WERI-Rb-1 (cell line): ENCODE measurements around the gene AGO3.

Source experiments
- DNase-seq: peaks from one replicate; pipeline ENCODE4 v3.0.0-alpha.2; 2020
- H3K27ac ChIP-seq: fragments of 250-450 bp; sonication (Bioruptor Pico); 2 replicates; pipeline ENCODE4 v1.5.1; 2020; ENCODE audit warnings: mild to moderate bottlenecking, moderate library complexity
- H3K27me3 ChIP-seq: fragments of 250-450 bp; sonication (Bioruptor Pico); 2 replicates; pipeline ENCODE4 v1.5.1; 2021; ENCODE audit warnings: mild to moderate bottlenecking, low read depth, moderate library complexity; ENCODE audit not compliant: insufficient read depth, severe bottlenecking
- H3K36me3 ChIP-seq: fragments of 250-450 bp; sonication (Bioruptor Pico); 2 replicates; pipeline ENCODE4 v1.5.1; 2020; ENCODE audit warnings: mild to moderate bottlenecking, moderate library complexity
- H3K4me3 ChIP-seq: 2 replicates; pipeline ENCODE4 v1.5.1; 2011; ENCODE audit warnings: low read depth, mild to moderate bottlenecking, control low read depth, low read length
- H3K9me3 ChIP-seq: fragments of 250-450 bp; sonication (Bioruptor Pico); 2 replicates; pipeline ENCODE4 v1.5.1; 2021; ENCODE audit warnings: mild to moderate bottlenecking, moderate library complexity; ENCODE audit not compliant: severe bottlenecking
- CTCF ChIP-seq: IDR thresholded peaks from 2 replicates; pipeline ENCODE4 v1.5.1; 2011; ENCODE audit warnings: low read depth, mild to moderate bottlenecking, control low read depth, inconsistent platforms, low read length

The AGO3 gene

GRCh38 chr1:36108314-36108713 lies 177.4 kb downstream of the AGO3 start:
- Histone ChIP-seq H3K27ac (no peak overlapping the region), H3K36me3 (no peaks in the 10 kb centered on the region), H3K9me3 (no peaks in the 10 kb centered on the region), H3K4me3 (no peak overlapping the region), H3K27me3 (no peaks in the 10 kb centered on the region)
- no peak for TF ChIP-seq CTCF
- DNase-seq, result no peak

- H3K36me3 ChIP-seq, result no peaks in the 10 kb centered on the region
- no peak for TF ChIP-seq CTCF
- no peak for DNase-seq
- no peaks in the 10 kb centered on the region for H3K9me3 ChIP-seq
- H3K4me3 ChIP-seq, result no peak overlapping the region
- no peaks in the 10 kb centered on the region for H3K27me3 ChIP-seq
- no peak overlapping the region for H3K27ac ChIP-seq
Observed at GRCh38 chr1:36109041-36109679, 178.3 kb downstream of the AGO3 start.

GRCh38 chr1:36111151-36111550 lies 180.2 kb downstream of the AGO3 start:
- no peak for TF ChIP-seq CTCF
- no peak overlapping the region for H3K4me3 ChIP-seq
- no peak for DNase-seq
- no peak overlapping the region for H3K27ac ChIP-seq
- H3K27me3 ChIP-seq, result no peaks in the 10 kb centered on the region
- H3K9me3 ChIP-seq, result no peaks in the 10 kb centered on the region
- no peaks in the 10 kb centered on the region for H3K36me3 ChIP-seq

GRCh38 chr1:36112823-36113222 lies 181.9 kb downstream of the AGO3 start:
- Histone ChIP-seq H3K4me3 (no peak overlapping the region), H3K36me3 (no peaks in the 10 kb centered on the region), H3K27ac (no peak overlapping the region), H3K27me3 (no peaks in the 10 kb centered on the region), H3K9me3 (no peaks in the 10 kb centered on the region)
- no peak for DNase-seq
- no peak for TF ChIP-seq CTCF

- TF ChIP-seq CTCF, result no peak
- DNase-seq, result no peak
- H3K9me3 ChIP-seq, result no peaks in the 10 kb centered on the region
- H3K4me3 ChIP-seq, result no peak overlapping the region
- H3K27me3 ChIP-seq, result no peaks in the 10 kb centered on the region
- no peak overlapping the region for H3K27ac ChIP-seq
- no peaks in the 10 kb centered on the region for H3K36me3 ChIP-seq
Observed at GRCh38 chr1:36114371-36114770, 183.5 kb downstream of the AGO3 start.

- TF ChIP-seq CTCF, result no peak
- H3K4me3 ChIP-seq, result no peak overlapping the region
- no peak overlapping the region for H3K27ac ChIP-seq
- no peaks in the 10 kb centered on the region for H3K36me3 ChIP-seq
- H3K27me3 ChIP-seq, result no peaks in the 10 kb centered on the region
- no peaks in the 10 kb centered on the region for H3K9me3 ChIP-seq
- no peak for DNase-seq
Observed at GRCh38 chr1:36115200-36115669, 184.3 kb downstream of the AGO3 start.
